ENCODE data around the gene TCF4.

Gene TCF4

GRCh38 chr18:55587418-55588110 is 428 bp downstream of the TCF4 start:
- intact Hi-C loops (cut with DNase I), result loop anchor here (2.0 to 5.0 kb wide), 6 partner anchors 165 to 355 kb away; no protein-coding TSS in a partner anchor

GRCh38 chr18:55585920-55586561 is 2.0 kb downstream of the TCF4 start:
- intact Hi-C loops (cut with DNase I), result loop anchor here (5.0 kb wide), 5 partner anchors 164 to 354 kb away; no protein-coding TSS in a partner anchor
- peak in 6 of 10 donors; percentile 3 to 85 (median 24) for DNase-seq

More at GRCh38 chr18:55587418-55588110, 428 bp downstream of the TCF4 start:
- DNase-seq, result peak in 2 of 10 donors; percentile 8 to 23

DNA sequence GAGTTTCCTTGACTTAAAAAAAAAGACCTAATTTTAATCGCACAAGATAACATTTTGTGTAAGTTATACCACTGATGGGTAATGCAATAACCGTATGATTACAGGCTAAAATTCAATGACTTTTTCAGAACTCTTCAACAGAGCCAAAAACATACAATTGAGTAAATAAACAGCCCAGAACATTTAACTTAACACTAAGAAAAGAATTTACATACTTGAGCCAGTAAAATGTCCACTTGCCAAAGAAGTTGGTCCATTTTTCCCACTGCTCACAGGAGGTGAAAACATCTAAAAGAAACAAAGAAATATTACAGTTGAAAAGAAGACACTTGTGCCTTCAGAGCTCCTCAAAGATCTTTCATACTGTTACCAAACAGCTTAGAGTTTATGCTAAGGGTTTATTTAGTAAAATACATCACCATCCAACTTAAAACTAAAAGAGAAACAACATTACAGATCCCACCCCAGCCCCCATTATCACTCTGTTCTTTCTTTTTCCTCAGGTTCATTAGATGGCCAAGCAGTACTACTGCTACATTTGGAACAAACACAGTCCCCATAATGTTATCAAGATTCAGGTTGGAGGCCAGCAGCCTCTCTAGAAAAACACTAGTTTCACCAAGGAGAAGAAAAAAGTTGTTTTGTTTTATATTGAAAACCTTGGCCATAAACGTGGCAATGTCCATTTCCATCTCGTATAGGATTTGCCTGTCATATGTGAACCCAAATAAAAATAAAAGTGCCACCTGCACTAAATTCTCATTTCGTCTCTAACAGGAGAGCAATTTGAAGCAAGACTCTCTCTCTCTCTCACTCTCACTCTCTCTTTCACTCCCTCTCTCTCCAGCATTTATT is 2.7 kb downstream of the TCF4 start:
- intact Hi-C loops (cut with DNase I), result loop anchor here (5.0 kb wide), 5 partner anchors 163 to 353 kb away; no protein-coding TSS in a partner anchor
- no peak for DNase-seq

GRCh38 chr18:55584201-55584600 is 3.8 kb downstream of the TCF4 start:
- intact Hi-C loops (cut with DNase I), result no loop called here
- DNase-seq, result no peak

- no peak for DNase-seq
- intact Hi-C loops (cut with DNase I), result no loop called here
Observed at GRCh38 chr18:55582325-55582724, 5.7 kb downstream of the TCF4 start.

DNA sequence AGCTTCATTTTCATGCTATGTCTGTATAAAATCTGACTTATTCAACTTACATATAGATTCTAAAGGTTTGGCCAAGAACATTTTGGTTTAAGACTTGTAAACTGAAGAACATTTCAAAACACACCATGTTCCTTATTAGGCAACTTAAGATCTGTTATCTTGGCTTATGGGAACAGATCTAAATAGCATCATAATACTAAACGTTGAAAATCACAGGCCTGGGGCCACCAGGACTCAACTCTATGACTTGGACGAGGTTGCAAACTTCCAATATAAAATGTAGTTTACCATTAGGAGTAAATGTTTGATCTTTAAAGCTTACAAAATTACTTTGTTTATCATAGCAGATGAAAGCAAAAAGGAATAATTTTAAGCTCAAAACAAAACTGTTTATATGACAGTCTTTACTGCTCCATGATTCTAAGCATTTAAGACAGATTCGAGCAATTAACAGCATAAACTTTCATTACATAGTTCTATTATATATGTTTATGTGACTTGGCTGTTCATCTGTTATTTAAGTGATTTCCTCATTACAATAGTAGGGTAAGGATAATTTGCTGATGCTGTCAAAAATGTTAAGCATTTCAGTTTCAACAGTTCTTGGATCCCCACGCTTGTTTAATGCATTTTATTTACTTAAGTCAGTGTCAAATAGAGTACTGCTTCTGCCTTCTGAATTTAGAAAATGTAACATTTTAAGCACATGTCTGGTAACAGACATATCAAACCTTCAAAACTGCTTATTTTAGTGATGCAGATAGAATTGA is 8.3 kb downstream of the TCF4 start:
- intact Hi-C loops (cut with DNase I), result no loop called here
- no peak for DNase-seq

GRCh38 chr18:55577812-55578539 is 10.0 kb downstream of the TCF4 start:
- no peak for DNase-seq
- intact Hi-C loops (cut with DNase I), result no loop called here

DNA sequence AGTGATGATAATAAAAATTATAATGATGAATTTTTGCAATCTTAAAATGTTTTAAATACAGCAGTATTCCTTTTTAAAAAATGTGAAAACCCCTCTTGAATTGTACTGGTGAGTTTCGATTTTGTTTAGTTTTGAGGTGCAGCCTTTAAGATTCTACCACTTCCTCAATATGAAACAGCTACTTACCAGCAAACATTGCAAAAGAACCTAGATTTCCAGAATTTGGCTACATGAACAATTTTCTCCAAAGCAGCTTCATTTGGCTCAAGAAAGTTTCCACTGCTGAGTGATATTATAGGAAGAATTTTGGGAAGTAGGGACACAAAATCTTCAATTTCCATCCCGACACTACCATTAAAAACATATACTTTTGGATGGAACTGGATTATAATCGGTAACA is 12.0 kb downstream of the TCF4 start:
- intact Hi-C loops (cut with DNase I), result no loop called here
- no peak for DNase-seq

- intact Hi-C loops (cut with DNase I), result no loop called here
- no peak for DNase-seq
Observed at GRCh38 chr18:55575066-55575465, 12.9 kb downstream of the TCF4 start.

- no peak for DNase-seq
- intact Hi-C loops (cut with DNase I), result no loop called here
Observed at GRCh38 chr18:55573386-55573785, 14.6 kb downstream of the TCF4 start.

DNA sequence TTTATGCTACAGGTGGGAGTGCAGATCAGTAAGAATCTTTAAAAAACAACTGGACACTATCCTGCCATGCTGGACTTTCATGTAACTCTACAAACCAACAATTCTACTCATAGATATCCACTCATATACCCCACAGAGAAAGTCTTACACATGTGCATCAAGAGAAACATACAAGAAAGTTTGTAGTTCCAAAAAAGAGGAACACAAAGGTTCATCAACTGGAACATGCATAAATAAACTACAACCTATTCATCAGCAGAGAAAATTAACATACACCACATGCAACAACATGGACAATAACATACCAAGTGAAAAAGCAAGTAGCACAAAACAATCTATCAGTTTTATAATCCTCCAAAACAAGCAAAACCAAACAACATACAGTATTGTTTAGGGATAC is 17.0 kb downstream of the TCF4 start:
- intact Hi-C loops (cut with DNase I), result no loop called here

GRCh38 chr18:55566456-55566935 is 21.5 kb downstream of the TCF4 start:
- DNase-seq, result no peak
- intact Hi-C loops (cut with DNase I), result no loop called here

More for the DNA sequence above, 17.0 kb downstream of the TCF4 start:
- DNase-seq, result no peak

GRCh38 chr18:55559739-55560138 is 28.3 kb downstream of the TCF4 start:
- DNase-seq, result peak in 1 of 10 donors; percentile 69
- intact Hi-C loops (cut with DNase I), result no loop called here

DNA sequence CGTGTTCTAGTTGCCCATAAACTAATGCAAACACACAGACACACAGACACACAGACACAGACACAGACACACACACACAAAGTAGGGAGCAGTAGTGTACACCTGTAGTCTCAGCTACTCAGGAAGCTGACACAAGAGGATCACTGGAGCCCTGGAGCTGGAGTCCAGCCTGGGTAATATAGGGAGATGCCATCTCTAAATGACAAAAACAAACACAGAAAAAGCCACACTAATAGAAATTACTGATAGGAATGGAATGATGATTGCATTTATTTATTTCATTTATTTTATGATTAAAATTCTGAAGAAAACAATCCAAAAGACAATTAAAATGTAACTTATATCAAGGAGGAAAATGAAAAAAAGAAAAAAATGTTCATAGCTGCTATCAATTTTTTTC is 30.8 kb downstream of the TCF4 start:
- no peak for DNase-seq
- intact Hi-C loops (cut with DNase I), result no loop called here

DNA sequence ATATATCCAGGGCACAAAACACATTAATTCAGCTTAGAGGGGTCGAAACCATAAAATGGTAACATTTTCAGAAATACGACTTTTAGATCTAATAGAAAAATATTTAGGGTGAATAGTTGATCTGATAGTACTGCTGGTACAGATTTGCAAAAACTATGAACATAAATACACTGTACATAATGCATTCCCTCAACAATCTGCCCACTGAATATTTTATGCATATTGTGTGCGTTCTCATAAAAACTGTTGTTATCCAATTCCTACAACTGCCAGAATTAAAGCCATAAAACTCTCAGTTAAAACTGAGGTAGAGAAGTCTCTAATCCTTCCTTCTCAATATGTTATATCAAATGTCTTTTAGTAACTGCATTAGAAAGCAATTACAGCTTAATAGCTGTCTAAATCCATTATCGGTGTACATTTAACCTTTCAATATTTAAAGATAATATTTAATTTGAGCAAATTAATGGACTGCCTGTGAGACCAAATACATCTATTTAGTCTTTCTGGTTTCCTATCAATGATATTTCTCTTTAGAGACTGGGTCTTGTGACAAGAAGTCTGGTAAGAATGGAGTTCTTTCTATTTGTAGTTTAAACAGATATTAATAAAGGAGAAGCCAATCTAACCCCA is 32.5 kb downstream of the TCF4 start:
- DNase-seq, result no peak
- intact Hi-C loops (cut with DNase I), result no loop called here

DNA sequence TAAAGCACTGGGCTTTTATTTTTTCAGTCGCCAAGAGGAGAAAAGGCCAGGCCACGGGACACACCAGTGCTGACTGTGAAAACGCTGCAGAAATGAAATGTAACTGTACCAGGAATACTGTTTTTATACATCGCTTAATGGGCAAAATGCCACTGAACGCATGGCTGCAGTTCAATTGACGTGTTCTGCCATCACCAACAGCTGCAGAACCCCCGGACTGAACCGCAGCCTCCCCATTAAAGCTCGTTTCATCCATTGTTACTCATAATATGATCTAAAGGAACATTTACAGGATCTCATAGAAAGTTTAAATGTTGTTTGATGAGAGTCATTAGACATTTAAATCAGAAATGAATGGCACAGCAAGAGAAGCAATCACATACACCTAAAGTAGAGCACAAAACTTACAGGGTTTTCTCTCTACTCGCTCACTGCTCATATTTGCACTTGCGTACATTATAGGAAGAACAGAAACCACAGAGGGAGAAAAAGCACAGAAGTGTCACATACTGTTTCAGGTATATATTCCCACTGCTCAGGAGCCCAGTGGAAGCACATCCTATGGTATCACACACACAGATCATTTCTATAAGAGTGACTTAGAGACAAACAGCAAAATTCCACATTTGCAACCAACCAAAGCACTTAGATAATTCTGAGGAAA is 35.3 kb downstream of the TCF4 start:
- peak in 1 of 10 donors; percentile 52 for DNase-seq
- intact Hi-C loops (cut with DNase I), result no loop called here

DNA sequence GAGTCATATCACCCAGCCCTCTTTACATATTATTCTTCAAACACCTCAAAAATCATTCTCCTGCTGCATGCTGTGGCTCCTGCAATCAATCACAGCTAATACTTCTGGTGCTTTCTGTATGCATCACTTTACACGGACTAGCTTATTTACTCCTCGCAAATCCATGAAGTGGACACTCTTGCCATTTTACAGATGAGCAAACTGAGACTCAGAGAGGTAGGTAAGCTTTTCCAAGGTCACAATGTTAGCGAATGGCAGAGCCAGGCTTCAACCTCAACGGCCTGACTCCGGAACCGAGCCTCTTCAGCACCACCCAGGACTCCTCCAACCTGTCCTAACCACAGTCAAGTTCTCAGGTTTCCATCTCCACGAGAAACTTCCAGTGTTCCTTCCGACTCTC is 36.8 kb downstream of the TCF4 start:
- no peak for DNase-seq
- intact Hi-C loops (cut with DNase I), result no loop called here

GRCh38 chr18:55550471-55550870 is 37.5 kb downstream of the TCF4 start:
- DNase-seq, result no peak
- intact Hi-C loops (cut with DNase I), result no loop called here
